NK-92 (cell line): Measurements from ENCODE around the gene STK36.
"Not testable (repeated sequence)": the region's sequence is repeated elsewhere in the genome, so short reads cannot be mapped to it uniquely, and the experiment has no call there.

Experiments used
- DNase-seq: peaks from one replicate; lab custom pipeline; 2025; ENCODE audit not compliant: unreplicated experiment; lab: John Stamatoyannopoulos, UW

STK36 gene

GRCh38 chr2:218659258-218659987, 12.5 kb upstream of the STK36 start, which contains the start of the genes BCS1L and ZNF142:
Gene BCS1L, plus strand, starts transcription at chr2:218659683. Its CDS starts 1,305 bp downstream, at chr2:218660988.
Gene ZNF142, minus strand, starts transcription at chr2:218659623. Its CDS starts 3,194 bp downstream, at chr2:218656429.
- peak; percentile 40 for DNase-seq

GRCh38 chr2:218659988-218660358, 11.9 kb upstream of the STK36 start:
- DNase-seq, result no peak

- no peak for DNase-seq
Measured at GRCh38 chr2:218662377-218662776, 9.5 kb upstream of the STK36 start.

- no peak for DNase-seq
Measured at GRCh38 chr2:218662827-218663226, 9.1 kb upstream of the STK36 start.

- DNase-seq, result no peak
Measured at GRCh38 chr2:218663901-218664300, 8.0 kb upstream of the STK36 start.

GRCh38 chr2:218664653-218665052, 7.2 kb upstream of the STK36 start:
- no peak for DNase-seq

GRCh38 chr2:218671097-218671653, 711 bp upstream of the STK36 start:
- DNase-seq, result no peak

- DNase-seq, result no peak
Measured at GRCh38 chr2:218679119-218679518, 7.2 kb downstream of the STK36 start.

GRCh38 chr2:218680061-218680460, 8.2 kb downstream of the STK36 start:
- no peak for DNase-seq

- DNase-seq, result not testable (repeated sequence)
Measured at GRCh38 chr2:218687400-218688060, 15.6 kb downstream of the STK36 start.

- no peak for DNase-seq
Measured at GRCh38 chr2:218691234-218691633, 19.3 kb downstream of the STK36 start.

- no peak for DNase-seq
Measured at GRCh38 chr2:218694405-218695145, 22.7 kb downstream of the STK36 start.

- DNase-seq, result no peak
Measured at GRCh38 chr2:218698885-218699284, 27.0 kb downstream of the STK36 start.

GRCh38 chr2:218701806-218702205, 29.9 kb downstream of the STK36 start:
- DNase-seq, result no peak

- no peak for DNase-seq
Measured at GRCh38 chr2:218703341-218703740, 31.5 kb downstream of the STK36 start.

GRCh38 chr2:218708086-218708485, 36.2 kb downstream of the STK36 start:
- no peak for DNase-seq

- no peak for DNase-seq
Measured at GRCh38 chr2:218709908-218710307, 38.0 kb downstream of the STK36 start.

- no peak for DNase-seq
Measured at GRCh38 chr2:218710334-218710686, 38.4 kb downstream of the STK36 start.

GRCh38 chr2:218710687-218711549, 39.0 kb downstream of the STK36 start, which contains the start of gene TTLL4:
Gene TTLL4, plus strand, starts transcription at chr2:218710835. Its CDS starts 26,842 bp downstream, at chr2:218737677.
- peak; percentile 76 for DNase-seq

GRCh38 chr2:218711550-218711929, 39.7 kb downstream of the STK36 start:
- DNase-seq, result no peak

GRCh38 chr2:218713922-218714321, 42.0 kb downstream of the STK36 start:
- DNase-seq, result no peak
